Measurements from ENCODE around the gene ACSS3. TPM values are rescaled to one million over a fixed set of nuclear protein-coding genes. Genes with fewer than 3 reads are reported as not detected.
A peak's percentile ranks its signal among the peaks of the same experiment; 100 is the strongest.

Gene ACSS3, protein sequence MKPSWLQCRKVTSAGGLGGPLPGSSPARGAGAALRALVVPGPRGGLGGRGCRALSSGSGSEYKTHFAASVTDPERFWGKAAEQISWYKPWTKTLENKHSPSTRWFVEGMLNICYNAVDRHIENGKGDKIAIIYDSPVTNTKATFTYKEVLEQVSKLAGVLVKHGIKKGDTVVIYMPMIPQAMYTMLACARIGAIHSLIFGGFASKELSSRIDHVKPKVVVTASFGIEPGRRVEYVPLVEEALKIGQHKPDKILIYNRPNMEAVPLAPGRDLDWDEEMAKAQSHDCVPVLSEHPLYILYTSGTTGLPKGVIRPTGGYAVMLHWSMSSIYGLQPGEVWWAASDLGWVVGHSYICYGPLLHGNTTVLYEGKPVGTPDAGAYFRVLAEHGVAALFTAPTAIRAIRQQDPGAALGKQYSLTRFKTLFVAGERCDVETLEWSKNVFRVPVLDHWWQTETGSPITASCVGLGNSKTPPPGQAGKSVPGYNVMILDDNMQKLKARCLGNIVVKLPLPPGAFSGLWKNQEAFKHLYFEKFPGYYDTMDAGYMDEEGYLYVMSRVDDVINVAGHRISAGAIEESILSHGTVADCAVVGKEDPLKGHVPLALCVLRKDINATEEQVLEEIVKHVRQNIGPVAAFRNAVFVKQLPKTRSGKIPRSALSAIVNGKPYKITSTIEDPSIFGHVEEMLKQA
- total RNA-seq = 10 to 100 TPM; 24.7 to 94.3 TPM
- 10 to 100 TPM; 18.2 to 40.4 TPM for polyA plus RNA-seq

GRCh38 chr12:81077686-81078441, at the start of gene ACSS3:
TSS of gene ACSS3 (plus strand) at chr12:81078079. CDS start at chr12:81078121, 42 bp downstream.
- H3K4me3 ChIP-seq (ENCODE audit: low read depth in 1 of 3, low read length in 3 of 3) = peak within 1 kb of the TSS; percentile 77 to 91 (median 85)
- no peaks in the 10 kb centered on the region for H3K9me3 ChIP-seq (ENCODE audit: control insufficient read depth in 4 of 4, low read length in 3 of 4)
- no peaks in the 10 kb centered on the region for H3K27me3 ChIP-seq (ENCODE audit: control insufficient read depth in 4 of 4, insufficient read depth in 4 of 4, low read length in 3 of 4)
- DNase-seq (ENCODE audit: low spot score) = peak; percentile 46
- peaks cover 0 to 45% (median 8%) of the 10 kb centered on the region in 4 donors for H3K4me1 ChIP-seq (ENCODE audit: control insufficient read depth in 4 of 4, insufficient read depth in 4 of 4, low read length in 3 of 4)
- H3K9ac ChIP-seq (ENCODE audit: low read depth in 1 of 2, low read length in 2 of 2) = peak within 1 kb of the TSS; percentile 42 to 83
- TF ChIP-seq, protein P1, sequence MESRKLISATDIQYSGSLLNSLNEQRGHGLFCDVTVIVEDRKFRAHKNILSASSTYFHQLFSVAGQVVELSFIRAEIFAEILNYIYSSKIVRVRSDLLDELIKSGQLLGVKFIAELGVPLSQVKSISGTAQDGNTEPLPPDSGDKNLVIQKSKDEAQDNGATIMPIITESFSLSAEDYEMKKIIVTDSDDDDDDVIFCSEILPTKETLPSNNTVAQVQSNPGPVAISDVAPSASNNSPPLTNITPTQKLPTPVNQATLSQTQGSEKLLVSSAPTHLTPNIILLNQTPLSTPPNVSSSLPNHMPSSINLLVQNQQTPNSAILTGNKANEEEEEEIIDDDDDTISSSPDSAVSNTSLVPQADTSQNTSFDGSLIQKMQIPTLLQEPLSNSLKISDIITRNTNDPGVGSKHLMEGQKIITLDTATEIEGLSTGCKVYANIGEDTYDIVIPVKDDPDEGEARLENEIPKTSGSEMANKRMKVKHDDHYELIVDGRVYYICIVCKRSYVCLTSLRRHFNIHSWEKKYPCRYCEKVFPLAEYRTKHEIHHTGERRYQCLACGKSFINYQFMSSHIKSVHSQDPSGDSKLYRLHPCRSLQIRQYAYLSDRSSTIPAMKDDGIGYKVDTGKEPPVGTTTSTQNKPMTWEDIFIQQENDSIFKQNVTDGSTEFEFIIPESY (IDR thresholded peaks at IDR 0.05) = no peak
- TF ChIP-seq HNF4A (conservative IDR thresholded peaks at IDR 0.05) (peak; percentile 28 to 67), TAF1 (conservative IDR thresholded peaks at IDR 0.05) (peak; percentile 42), YY1 (IDR thresholded peaks at IDR 0.05) (peak; percentile 12), RAD21 (IDR thresholded peaks at IDR 0.05) (peak in 1 of 2 donors; percentile 3), JUND (IDR thresholded peaks at IDR 0.05) (peak in 1 of 2 donors; percentile 25), REST (IDR thresholded peaks at IDR 0.05) (no peak), RXRA (IDR thresholded peaks at IDR 0.05) (peak; percentile 37 to 75), EGR1 (IDR thresholded peaks at IDR 0.05; ENCODE audit: low read depth in 2 of 2) (peak in 1 of 2 donors; percentile 50)
- TF ChIP-seq, protein P2, sequence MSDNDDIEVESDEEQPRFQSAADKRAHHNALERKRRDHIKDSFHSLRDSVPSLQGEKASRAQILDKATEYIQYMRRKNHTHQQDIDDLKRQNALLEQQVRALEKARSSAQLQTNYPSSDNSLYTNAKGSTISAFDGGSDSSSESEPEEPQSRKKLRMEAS (IDR thresholded peaks at IDR 0.05) = no peak
- TF ChIP-seq, protein P3, sequence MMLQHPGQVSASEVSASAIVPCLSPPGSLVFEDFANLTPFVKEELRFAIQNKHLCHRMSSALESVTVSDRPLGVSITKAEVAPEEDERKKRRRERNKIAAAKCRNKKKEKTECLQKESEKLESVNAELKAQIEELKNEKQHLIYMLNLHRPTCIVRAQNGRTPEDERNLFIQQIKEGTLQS (IDR thresholded peaks at IDR 0.05) = no peak
- H3K27ac ChIP-seq (ENCODE audit: low read depth in 1 of 2, low read length in 2 of 2) = peak within 1 kb of the TSS; percentile 74 to 82
- no peaks in the 10 kb centered on the region for H3K36me3 ChIP-seq (ENCODE audit: control insufficient read depth in 4 of 4, insufficient read depth in 3 of 4, low read depth in 1 of 4, low read length in 3 of 4)
- 2% methylated on average over 49 of the region's 49 CpGs for WGBS

DNA sequence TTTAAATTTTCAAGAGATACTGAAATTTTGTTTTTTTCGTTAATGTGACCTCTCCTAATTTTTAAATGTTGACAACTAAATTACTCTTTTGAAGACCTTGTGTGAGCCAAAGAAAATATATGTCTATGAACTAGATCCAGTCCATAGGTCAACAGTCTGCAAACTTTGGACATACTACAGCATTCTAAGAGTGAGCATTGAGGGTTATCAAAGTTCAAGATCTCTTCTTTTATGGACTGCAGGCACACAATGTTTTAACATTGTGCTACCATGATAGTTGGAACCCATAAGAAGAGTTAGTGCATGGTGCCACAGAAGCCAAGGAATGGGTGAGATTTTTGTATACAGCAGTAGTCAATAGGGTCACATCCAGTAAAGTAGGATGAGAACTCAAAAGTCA, 43.0 kb upstream of the ACSS3 start:
- no peaks in the 10 kb centered on the region for H3K36me3 ChIP-seq (ENCODE audit: control insufficient read depth in 4 of 4, insufficient read depth in 3 of 4, low read depth in 1 of 4, low read length in 3 of 4)
- H3K4me3 ChIP-seq (ENCODE audit: low read depth in 1 of 3, low read length in 3 of 3) = no peak overlapping the region
- no peak overlapping the region for H3K27ac ChIP-seq (ENCODE audit: low read depth in 1 of 2, low read length in 2 of 2)
- no peak for DNase-seq (ENCODE audit: low spot score)
- 57% methylated on average over 1 of the region's 1 CpG for WGBS
- no peaks in the 10 kb centered on the region for H3K4me1 ChIP-seq (ENCODE audit: control insufficient read depth in 4 of 4, insufficient read depth in 4 of 4, low read length in 3 of 4)
- no peak overlapping the region for H3K9ac ChIP-seq (ENCODE audit: low read depth in 1 of 2, low read length in 2 of 2)
- TF ChIP-seq, protein P1 (IDR thresholded peaks at IDR 0.05) = no peak
- TF ChIP-seq TAF1 (conservative IDR thresholded peaks at IDR 0.05) (no peak), HNF4A (conservative IDR thresholded peaks at IDR 0.05) (no peak), JUND (IDR thresholded peaks at IDR 0.05) (no peak), NR2F2 (IDR thresholded peaks at IDR 0.05) (no peak)
- H3K27me3 ChIP-seq (ENCODE audit: control insufficient read depth in 4 of 4, insufficient read depth in 4 of 4, low read length in 3 of 4) = no peaks in the 10 kb centered on the region
- H3K9me3 ChIP-seq (ENCODE audit: control insufficient read depth in 4 of 4, low read length in 3 of 4) = peaks cover 0 to 2% (median under 1%) of the 10 kb centered on the region in 4 donors

All from liver (tissue), 9 donors.